Esophagus squamous epithelium (tissue), 5 donors: Measurements from ENCODE around the gene CITED4. TPM values are rescaled to one million over a fixed set of nuclear protein-coding genes. Genes with fewer than 3 reads are reported as not detected.

ENCODE experiments used
- DNase-seq: peaks from one replicate; lab custom pipeline; 2025; lab: John Stamatoyannopoulos, UW
- H3K27ac ChIP-seq, 4 donors: fragments of 200-600 bp; sonication (generic); one replicate each; pipeline ENCODE4 v1.5.1; 2016 to 2019; ENCODE audit warnings: mild to moderate bottlenecking in 1 of 4
- H3K27me3 ChIP-seq, 4 donors: fragments of 200-600 bp; sonication (generic); 1 replicate in 3 of 4; 2 replicates in 1 of 4; pipeline versions ENCODE4 v1.5.1 to v1.6.0; 2017 to 2021; ENCODE audit warnings: antibody characterized with exemption in 1 of 4
- H3K36me3 ChIP-seq, 3 donors: fragments of 200-600 bp; sonication (generic); one replicate each; pipeline ENCODE4 v1.5.1; 2016 to 2019
- H3K4me1 ChIP-seq, 3 donors: fragments of 200-600 bp; sonication (generic); one replicate each; pipeline ENCODE4 v1.5.1; 2017 to 2019
- H3K4me3 ChIP-seq, 4 donors: fragments of 200-600 bp; sonication (generic); 1 replicate in 3 of 4; 2 replicates in 1 of 4; pipeline ENCODE4 v1.5.1; 2016 to 2019; ENCODE audit warnings: mild to moderate bottlenecking in 2 of 4, moderate library complexity in 1 of 4
- H3K9me3 ChIP-seq, 3 donors: fragments of 200-600 bp; sonication (generic); one replicate each; pipeline ENCODE4 v1.5.1; 2016 to 2019
- POLR2A ChIP-seq, 4 donors: fragments of 450-650 bp; IDR thresholded peaks; one replicate each; pipeline ENCODE4 v1.6.1; 2017; ENCODE audit warnings: antibody characterized with exemption in 4 of 4, mild to moderate bottlenecking in 4 of 4, moderate library complexity in 3 of 4
- WGBS, 2 donors: methylation state at CpG; one replicate each; pipeline ENCODE4 v1.1.5; 2018; 5-methylcytosine and 5-hydroxymethylcytosine counted together
- intact Hi-C: fragments of 100-400 bp; cut with DNase I; formaldehyde crosslinking; loops from one replicate; pipeline ENCODE4 v1.15.0; 2022
- total RNA-seq, 4 donors: library from RNA; depleted of rRNA; stranded (reverse); fragments of >200 nt; gene quantifications; one replicate each; pipeline ENCODE4 v1.1.0, GENCODE V29; 2016
- TF ChIP-seq, protein P1 (sequence below), 6 experiments: fragments of 450-650 bp in 4 of 6; fragments of 200-600 bp in 2 of 6; sonication (generic) in 2 of 6; IDR thresholded peaks; one replicate each; pipeline ENCODE4 v1.5.1; 2016 to 2019; ENCODE audit warnings: antibody characterized with exemption in 6 of 6, mild to moderate bottlenecking in 4 of 6, moderate library complexity in 4 of 6
- donor health status: DM: yes; HTN: yes; CAD: no.

CITED4 gene
- total RNA-seq, 4 donors from 2014 or later: 12.2 to 40.6 (median 22.1) TPM

DNA sequence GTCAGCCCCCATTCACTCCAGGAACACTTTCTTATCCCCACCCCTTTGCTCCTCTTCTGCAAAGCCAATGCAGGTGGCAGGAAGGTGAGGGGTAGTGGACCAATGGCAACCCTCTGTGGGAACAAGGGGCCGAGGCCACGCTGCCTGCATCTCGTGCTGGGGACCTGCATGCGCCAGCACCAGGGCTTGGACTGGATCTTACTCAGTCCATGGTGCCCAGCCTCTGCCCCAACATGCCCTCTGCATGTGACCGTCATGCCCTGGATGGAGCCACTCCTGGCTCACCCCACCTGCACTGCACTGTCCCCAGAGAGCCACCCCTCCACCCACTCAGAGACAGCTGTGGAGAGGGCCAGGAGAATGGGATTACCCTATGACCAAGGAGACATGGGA, 22.2 kb downstream of the CITED4 start:
- Histone ChIP-seq H3K36me3 (no peaks in the 10 kb centered on the region), H3K4me1 (peaks cover 0 to under 1% (median 0%) of the 10 kb centered on the region in 3 donors), H3K9me3 (peaks cover 0 to 3% (median 0%) of the 10 kb centered on the region in 3 donors), H3K4me3 (no peak overlapping the region), H3K27me3 (peaks cover 0 to 4% (median 0%) of the 10 kb centered on the region in 4 donors), H3K27ac (no peak overlapping the region)
- intact Hi-C loops: loop anchor here (5.0 to 10.0 kb wide), 2 partner anchors 235 to 407 kb away; no protein-coding TSS in a partner anchor
- TF ChIP-seq, protein P1, sequence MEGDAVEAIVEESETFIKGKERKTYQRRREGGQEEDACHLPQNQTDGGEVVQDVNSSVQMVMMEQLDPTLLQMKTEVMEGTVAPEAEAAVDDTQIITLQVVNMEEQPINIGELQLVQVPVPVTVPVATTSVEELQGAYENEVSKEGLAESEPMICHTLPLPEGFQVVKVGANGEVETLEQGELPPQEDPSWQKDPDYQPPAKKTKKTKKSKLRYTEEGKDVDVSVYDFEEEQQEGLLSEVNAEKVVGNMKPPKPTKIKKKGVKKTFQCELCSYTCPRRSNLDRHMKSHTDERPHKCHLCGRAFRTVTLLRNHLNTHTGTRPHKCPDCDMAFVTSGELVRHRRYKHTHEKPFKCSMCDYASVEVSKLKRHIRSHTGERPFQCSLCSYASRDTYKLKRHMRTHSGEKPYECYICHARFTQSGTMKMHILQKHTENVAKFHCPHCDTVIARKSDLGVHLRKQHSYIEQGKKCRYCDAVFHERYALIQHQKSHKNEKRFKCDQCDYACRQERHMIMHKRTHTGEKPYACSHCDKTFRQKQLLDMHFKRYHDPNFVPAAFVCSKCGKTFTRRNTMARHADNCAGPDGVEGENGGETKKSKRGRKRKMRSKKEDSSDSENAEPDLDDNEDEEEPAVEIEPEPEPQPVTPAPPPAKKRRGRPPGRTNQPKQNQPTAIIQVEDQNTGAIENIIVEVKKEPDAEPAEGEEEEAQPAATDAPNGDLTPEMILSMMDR (IDR thresholded peaks at IDR 0.05): no peak
- TF ChIP-seq POLR2A (IDR thresholded peaks at IDR 0.05): no peak
- WGBS, 2 donors: 94% methylated on average over 3 of the region's 5 CpGs; no CpG with 5 or more reads in 1 of the 2 donors
- DNase-seq: no peak

DNA sequence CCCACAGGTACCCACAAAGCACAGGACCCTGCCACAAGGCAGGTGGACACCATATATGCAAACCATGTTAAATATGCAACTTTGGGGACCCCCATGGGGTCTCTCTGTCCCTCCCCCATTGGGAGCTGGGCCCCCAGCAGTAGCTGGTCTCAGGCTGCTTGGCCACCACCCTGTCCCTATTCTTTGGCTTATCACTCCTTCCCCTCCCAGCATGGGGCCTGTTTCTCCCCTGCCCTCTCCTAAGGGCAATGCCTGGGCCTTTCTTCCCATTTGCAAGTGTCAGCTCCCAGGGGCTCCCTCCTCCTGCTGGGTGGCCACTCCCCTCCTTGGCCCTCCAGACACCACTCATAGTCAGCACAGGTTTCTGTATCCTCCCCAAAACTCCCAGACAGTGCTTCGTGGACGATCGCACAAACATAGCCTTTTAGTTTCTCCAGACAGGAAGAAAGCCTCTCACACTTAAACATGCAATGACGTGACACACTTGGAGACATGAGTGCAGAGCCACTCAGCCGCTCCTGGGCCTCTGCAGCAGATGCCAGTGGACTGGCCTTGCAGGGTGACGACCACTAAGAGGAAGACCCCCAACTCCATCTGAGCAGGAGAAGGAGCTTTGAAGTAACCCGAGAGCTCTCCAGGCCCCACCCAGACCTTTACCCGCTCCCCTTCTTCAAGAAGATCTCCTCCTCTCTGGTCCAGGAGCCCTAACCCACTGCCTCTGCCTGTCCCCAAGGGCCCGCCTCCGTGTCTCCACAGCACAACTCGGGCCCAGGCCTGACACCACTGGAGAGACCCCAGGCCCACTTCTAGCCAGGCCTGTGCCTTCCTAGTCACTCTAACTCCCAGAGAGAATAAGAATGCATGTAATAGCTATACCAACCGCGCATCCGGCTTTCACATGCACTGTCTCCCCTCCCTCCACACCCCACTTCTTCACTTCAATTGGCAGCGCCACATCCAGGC, 22.9 kb downstream of the CITED4 start:
- DNase-seq: no peak
- intact Hi-C loops: no loop called here
- Histone ChIP-seq H3K36me3 (no peaks in the 10 kb centered on the region), H3K9me3 (peaks cover 0 to 3% (median 0%) of the 10 kb centered on the region in 3 donors), H3K27ac (no peak overlapping the region), H3K4me1 (no peaks in the 10 kb centered on the region), H3K4me3 (no peak overlapping the region), H3K27me3 (peaks cover 0 to 4% (median 0%) of the 10 kb centered on the region in 4 donors)
- TF ChIP-seq POLR2A (IDR thresholded peaks at IDR 0.05): no peak
- TF ChIP-seq, protein P1 (IDR thresholded peaks at IDR 0.05): no peak
- 90 to 96% methylated on average over 11 to 15 of the region's 15 CpGs for WGBS, 2 donors

DNA sequence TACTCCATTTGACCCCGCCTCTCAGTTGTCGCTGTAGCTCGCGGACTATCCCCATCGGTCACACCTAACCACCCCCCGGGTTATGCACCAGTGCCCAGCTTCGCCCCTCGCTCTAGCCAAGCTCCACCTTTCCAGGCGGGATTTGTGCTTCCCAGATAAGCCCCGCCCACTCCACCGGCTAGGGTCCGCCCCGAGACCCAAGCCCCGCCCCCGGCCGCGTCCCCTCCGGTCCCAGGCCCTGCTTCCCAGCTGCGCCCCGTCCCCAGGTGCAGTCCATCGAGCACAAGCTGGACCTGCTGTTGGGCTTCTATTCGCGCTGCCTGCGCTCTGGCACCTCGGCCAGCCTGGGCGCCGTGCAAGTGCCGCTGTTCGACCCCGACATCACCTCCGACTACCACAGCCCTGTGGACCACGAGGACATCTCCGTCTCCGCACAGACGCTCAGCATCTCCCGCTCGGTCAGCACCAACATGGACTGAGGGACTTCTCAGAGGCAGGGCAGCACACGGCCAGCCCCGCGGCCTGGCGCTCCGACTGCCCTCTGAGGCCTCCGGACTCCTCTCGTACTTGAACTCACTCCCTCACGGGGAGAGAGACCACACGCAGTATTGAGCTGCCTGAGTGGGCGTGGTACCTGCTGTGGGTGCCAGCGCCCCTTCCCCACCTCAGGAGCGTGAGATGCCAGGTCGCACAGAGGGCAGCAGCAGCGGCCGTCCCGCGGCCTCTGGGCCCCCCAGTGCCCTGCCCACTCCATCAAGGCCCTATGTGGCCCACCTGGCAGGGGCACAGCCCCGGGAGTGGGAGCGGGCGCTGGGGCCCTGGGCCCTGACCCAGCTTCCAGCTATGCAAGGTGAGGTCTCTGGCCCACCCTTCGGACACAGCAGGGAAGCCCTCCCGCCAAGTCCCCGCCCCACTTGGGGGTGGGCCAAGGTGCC, 23.9 kb downstream of the CITED4 start:
- TF ChIP-seq, protein P1 (IDR thresholded peaks at IDR 0.05): no peak
- TF ChIP-seq POLR2A (IDR thresholded peaks at IDR 0.05): no peak
- Histone ChIP-seq H3K4me1 (no peaks in the 10 kb centered on the region), H3K27me3 (peaks cover 0 to 4% (median 0%) of the 10 kb centered on the region in 4 donors), H3K27ac (no peak overlapping the region), H3K4me3 (no peak overlapping the region), H3K9me3 (peaks cover 0 to 3% (median 0%) of the 10 kb centered on the region in 3 donors), H3K36me3 (no peaks in the 10 kb centered on the region)
- intact Hi-C loops: no loop called here
- DNase-seq: no peak
- 79 to 84% methylated on average over 11 to 31 of the region's 60 CpGs for WGBS, 2 donors

DNA sequence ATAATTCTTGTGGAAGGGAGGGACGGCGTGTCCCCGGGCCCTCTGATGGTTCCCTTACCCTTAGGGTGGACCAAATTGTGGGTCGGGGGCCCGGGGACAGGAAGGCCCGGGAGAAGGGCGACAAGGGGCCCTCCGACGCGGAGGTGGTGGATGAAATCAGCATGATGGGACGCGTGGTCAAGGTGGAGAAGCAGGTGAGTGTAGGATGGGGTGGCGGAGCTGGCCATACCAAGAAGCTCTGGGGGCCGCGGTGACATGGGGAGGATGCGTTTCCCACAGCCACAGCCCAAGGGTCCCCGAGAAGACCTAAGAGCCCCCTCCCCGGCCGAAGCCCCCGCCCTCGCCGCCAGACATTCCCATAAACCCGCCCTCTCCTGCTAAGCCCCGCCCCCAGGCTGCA, 24.6 kb downstream of the CITED4 start:
- intact Hi-C loops: no loop called here
- no peak for DNase-seq
- TF ChIP-seq, protein P1 (IDR thresholded peaks at IDR 0.05): no peak
- TF ChIP-seq POLR2A (IDR thresholded peaks at IDR 0.05): no peak
- Histone ChIP-seq H3K27me3 (peaks cover 0 to 4% (median 0%) of the 10 kb centered on the region in 4 donors), H3K27ac (no peak overlapping the region), H3K4me1 (no peaks in the 10 kb centered on the region), H3K36me3 (no peaks in the 10 kb centered on the region), H3K9me3 (peaks cover 0 to 2% (median 0%) of the 10 kb centered on the region in 3 donors), H3K4me3 (no peak overlapping the region)
- WGBS, 2 donors: 91% methylated on average over 16 of the region's 24 CpGs; no CpG with 5 or more reads in 1 of the 2 donors
